K562 (cell line): ENCODE data around the gene TXLNB. TPM values are rescaled to one million over a fixed set of nuclear protein-coding genes. Genes with fewer than 3 reads are reported as not detected.
"Not testable (repeated sequence)": the region's sequence is repeated elsewhere in the genome, so short reads cannot be mapped to it uniquely, and the experiment has no call there.

Experiments
- ATAC-seq: fragments of 200-7000 bp; cut with Tn5 transposase; 3 replicates; pipeline ENCODE4 v1.9.1; 2020; ENCODE audit warnings: moderate library complexity
- BruUV-seq: library from RNA; stranded (reverse); fragments of 400-500 nt; replicated peaks from 2 replicates; lab custom pipeline; 2021; lab: Mats Ljungman, UMichigan
- CTCF ChIA-PET: fragments of 300-600 bp; formaldehyde crosslinking; extraction: SDS; loops from one replicate; lab custom pipeline; 2021; ENCODE audit warnings: low intra/inter-chr PET ratio; lab: Yijun Ruan, JAX
- POLR2A ChIA-PET: fragments of 300-600, 350-650 bp; sonication (Branson Sonifier 250); formaldehyde crosslinking; extraction: SDS; loops from one replicate; lab custom pipeline; 2021; ENCODE audit warnings: antibody characterized with exemption, inconsistent platforms; lab: Yijun Ruan, JAX
- DNase-seq, 4 experiments: peaks; one replicate each; pipeline versions ENCODE4 v3.0.0 to v3.0.0-alpha.2; 2011 to 2018; ENCODE audit warnings: low spot score in 3 of 4, mixed read lengths in 3 of 4; ENCODE audit errors: extremely low read depth in 1 of 4
- FAIRE-seq: peaks from 2 replicates; lab custom pipeline; 2011; peaks lifted over from hg19 to GRCh38; lab: Jason Lieb, UNC
- H2AFZ ChIP-seq: 2 replicates; pipeline ENCODE4 v1.6.0; 2011; ENCODE audit warnings: low read depth, low read length, control low read depth, inconsistent platforms
- H3K27ac ChIP-seq: fragments of 200-600 bp; 3 replicates; pipeline ENCODE4 v1.8.0; 2011; ENCODE audit warnings: low read depth, mild to moderate bottlenecking, control low read depth, inconsistent platforms, low read length, moderate library complexity, mixed read lengths; ENCODE audit errors: extremely low read depth
- H3K27me3 ChIP-seq, 2 experiments: fragments of 300-600 bp in 1 of 2; 2 replicates in 1 of 2; 3 replicates in 1 of 2; pipeline versions ENCODE4 v1.6.0 to v1.8.0; 2011; ENCODE audit warnings: inconsistent platforms in 2 of 2, low read length in 2 of 2, mild to moderate bottlenecking in 1 of 2, mixed read lengths in 1 of 2, moderate library complexity in 1 of 2; ENCODE audit not compliant: control insufficient read depth in 2 of 2, insufficient read depth in 2 of 2
- H3K36me3 ChIP-seq: fragments of 300-600 bp; 3 replicates; pipeline ENCODE4 v1.8.0; 2011; ENCODE audit warnings: mild to moderate bottlenecking, low read length, inconsistent platforms; ENCODE audit not compliant: control insufficient read depth, insufficient read depth
- H3K4me1 ChIP-seq, 2 experiments: fragments of 200-600 bp in 1 of 2; replicated peaks in 1 of 2; 2 replicates in 1 of 2; 3 replicates in 1 of 2; pipeline versions ENCODE4 v1.5.1 to v1.8.0; 2011; ENCODE audit warnings: inconsistent platforms in 2 of 2, low read length in 2 of 2, mild to moderate bottlenecking in 1 of 2, mixed read lengths in 1 of 2, moderate library complexity in 1 of 2; ENCODE audit not compliant: control insufficient read depth in 2 of 2, insufficient read depth in 2 of 2
- H3K4me2 ChIP-seq: 2 replicates; pipeline ENCODE4 v1.6.1; 2011; ENCODE audit warnings: low read length, control low read depth, inconsistent platforms, mixed read lengths; ENCODE audit not compliant: insufficient read depth
- H3K4me3 ChIP-seq: fragments of 200-600 bp; sonication (generic), shearing (Covaris generic); 2 replicates; pipeline ENCODE4 v1.5.1; 2016; ENCODE audit warnings: control low read depth, inconsistent platforms
- H3K79me2 ChIP-seq: fragments of 200-600 bp; 3 replicates; pipeline ENCODE4 v1.8.0; 2011; ENCODE audit warnings: low read length, inconsistent platforms; ENCODE audit not compliant: control insufficient read depth, insufficient read depth
- H3K9ac ChIP-seq, 2 experiments: 2 replicates each; pipeline versions ENCODE4 v1.6.0 to v1.6.1; 2011; ENCODE audit warnings: low read depth in 2 of 2, low read length in 2 of 2, control low read depth in 1 of 2, inconsistent platforms in 1 of 2, mild to moderate bottlenecking in 1 of 2, mixed read lengths in 1 of 2; ENCODE audit not compliant: insufficient read depth in 1 of 2
- H3K9me1 ChIP-seq: one replicate; pipeline ENCODE4 v1.6.0; 2011; ENCODE audit warnings: inconsistent platforms, mild to moderate bottlenecking, low read length, moderate library complexity; ENCODE audit not compliant: control insufficient read depth, insufficient read depth
- H3K9me3 ChIP-seq: replicated peaks from 2 replicates; pipeline ENCODE4 v1.5.1; 2011; ENCODE audit warnings: low read depth, low read length, inconsistent platforms; ENCODE audit not compliant: control insufficient read depth, insufficient read depth
- H4K20me1 ChIP-seq: replicated peaks from 2 replicates; pipeline ENCODE4 v1.6.1; 2011; ENCODE audit warnings: low read length, inconsistent platforms, mixed read lengths; ENCODE audit not compliant: control insufficient read depth, insufficient read depth
- FOXP1 ChIP-seq: sonication (generic); formaldehyde crosslinking; IDR thresholded peaks from 2 replicates; pipeline ENCODE4 v1.8.0; 2022; ENCODE audit warnings: mild to moderate bottlenecking, missing genetic modification reagents
- NR1H2 ChIP-seq: sonication (generic); formaldehyde crosslinking; IDR thresholded peaks from 2 replicates; pipeline ENCODE4 v1.4.0; 2020; ENCODE audit warnings: mild to moderate bottlenecking, missing genetic modification reagents
- PYGO2 ChIP-seq: fragments of 450-650 bp; IDR thresholded peaks from 2 replicates; pipeline ENCODE4 v1.6.1; 2016; ENCODE audit warnings: mild to moderate bottlenecking, missing genetic modification characterization, moderate library complexity, missing compliant biosample characterization
- RCOR1 ChIP-seq, 2 experiments: IDR thresholded peaks; 2 replicates each; pipeline ENCODE4 v1.6.1; 2012; ENCODE audit warnings: low read depth in 2 of 2, low read length in 2 of 2, borderline replicate concordance in 1 of 2, improper control_type of control experiment in 1 of 2
- SIRT6 ChIP-seq: IDR thresholded peaks from one replicate; pipeline ENCODE4 v1.6.1; 2012; ENCODE audit warnings: low read depth, mild to moderate bottlenecking, control low read depth, inconsistent platforms, low read length, moderate library complexity
- SOX6 ChIP-seq: fragments of 450-650 bp; IDR thresholded peaks from 2 replicates; pipeline ENCODE4 v1.6.1; 2014; ENCODE audit warnings: mild to moderate bottlenecking
- WHSC1 ChIP-seq: IDR thresholded peaks from one replicate; pipeline ENCODE4 v1.6.1; 2012; ENCODE audit warnings: low read length, control low read depth, inconsistent platforms
- ZNF764 ChIP-seq: fragments of 250-450 bp; sonication (Bioruptor Pico); IDR thresholded peaks from 2 replicates; pipeline ENCODE4 v1.4.0; 2020; ENCODE audit warnings: low read depth, mild to moderate bottlenecking, moderate library complexity
- WGBS: fragments of 100-300 bp; shearing (Covaris generic); methylation state at CpG from one replicate; pipeline ENCODE4 v1.1.6; 2016; ENCODE audit warnings: low coverage, mixed read lengths; ENCODE audit not compliant: insufficient coverage; ENCODE audit errors: missing lambda C conversion rate; 5-methylcytosine and 5-hydroxymethylcytosine counted together
- in situ Hi-C: fragments of 300-500 bp; cut with MboI; formaldehyde crosslinking; loops from 4 replicates; pipeline ENCODE4 v1.15.0; 2018; ENCODE audit warnings: inconsistent platforms, mixed read lengths
- intact Hi-C: fragments of 100-400 bp; cut with micrococcal nuclease; formaldehyde crosslinking; loops from 2 replicates; pipeline ENCODE4 v1.14.2; 2022
- polyA plus RNA-seq, 8 experiments: library from polyadenylated mRNA; depleted of rRNA in 4 of 8; stranded (reverse) in 5 of 8; unstranded in 3 of 8; fragments of >200 nt; fragmentation: Nextera tagmentation in 2 of 8; fragmentation: Illumina TruSeq in 1 of 8; extraction: Ambion mirVana in 2 of 8; extraction: Trizol in 1 of 8; gene quantifications; 2 replicates each; pipeline versions ENCODE4 v1.2.1 to v1.2.3, GENCODE V29; 2011 to 2014; ENCODE audit warnings: inconsistent platforms in 1 of 8, missing spikeins in 1 of 8
- total RNA-seq, 7 experiments: library from RNA; depleted of rRNA in 6 of 7; stranded (reverse); fragments of >200 nt in 6 of 7; fragmentation: Illumina TruSeq in 2 of 7; extraction: Trizol in 2 of 7; gene quantifications; 2 replicates each; pipeline versions ENCODE4 v1.2.1 to v1.2.3, GENCODE V29; 2011 to 2021; ENCODE audit warnings: low replicate concordance in 1 of 7
- TF ChIP-seq, protein P1 (sequence below): IDR thresholded peaks from 2 replicates; pipeline ENCODE4 v1.6.1; 2011; ENCODE audit warnings: borderline replicate concordance, low read depth, mild to moderate bottlenecking, moderate library complexity, low read length; ENCODE audit not compliant: insufficient read depth, poor library complexity, severe bottlenecking
- TF ChIP-seq, protein P2 (sequence below): fragments of 250-450 bp; sonication (Bioruptor Pico); IDR thresholded peaks from 2 replicates; pipeline ENCODE4 v1.8.0; 2022; ENCODE audit warnings: inconsistent platforms, mild to moderate bottlenecking, moderate library complexity, borderline replicate concordance

Gene TXLNB
- total and polyA plus RNA-seq, 9 of the 15 experiments (the other 6 are each of a cell fraction or from before 2014, with no cell fraction given): not detected

DNA sequence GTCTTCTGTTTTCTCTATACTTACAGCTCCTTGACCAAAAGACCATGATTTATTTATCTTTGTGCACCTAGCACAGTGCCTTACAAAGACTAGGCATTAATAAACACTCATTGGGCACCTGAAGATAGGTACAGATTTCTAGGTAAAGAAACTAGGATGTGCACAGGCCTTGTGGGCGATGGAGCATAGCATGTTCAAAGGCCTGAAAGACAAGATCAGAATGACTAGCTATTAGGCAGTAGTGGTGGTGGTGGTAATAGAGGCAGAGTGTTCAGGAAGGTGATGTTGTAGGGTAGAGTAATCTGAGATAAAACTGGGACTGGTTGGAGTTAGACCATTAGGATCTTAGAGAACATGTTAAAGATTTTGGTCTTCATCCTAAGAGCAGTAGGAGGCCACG, 3.9 kb downstream of the TXLNB start (continued):
- no peak for TF ChIP-seq ZNF764 (CRISPR knock-in tag)
- TF ChIP-seq, all 486 proteins: peak for 0

DNA sequence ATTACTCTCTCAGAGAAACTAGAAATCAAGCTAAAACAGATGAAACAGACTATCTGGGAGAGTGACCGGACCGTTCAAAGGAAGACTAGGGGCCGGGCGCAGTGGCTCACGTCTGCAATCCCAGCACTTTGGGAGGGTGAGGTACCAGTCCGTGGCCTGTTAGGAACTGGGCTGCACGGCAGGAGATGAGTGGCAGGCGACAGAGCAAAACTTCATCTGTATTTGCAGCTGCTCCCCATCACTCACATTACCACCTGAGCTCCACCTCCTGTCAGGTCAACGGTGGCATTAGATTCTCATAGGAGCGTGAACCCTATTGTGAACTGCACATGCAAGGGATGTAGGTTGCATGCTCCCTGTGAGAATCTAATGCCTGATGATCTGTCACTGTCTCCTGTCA, 5.4 kb downstream of the TXLNB start:
- H3K9me1 ChIP-seq, in situ Hi-C loops, H3K4me3 ChIP-seq, H3K4me1 ChIP-seq, intact Hi-C loops, CTCF ChIA-PET, DNase-seq, H3K36me3 ChIP-seq, H2AFZ ChIP-seq, ATAC-seq, H3K27ac ChIP-seq, H3K9me3 ChIP-seq, H3K4me2 ChIP-seq, BruUV-seq, H3K79me2 ChIP-seq, H4K20me1 ChIP-seq, FAIRE-seq, H3K9ac ChIP-seq: not testable (repeated sequence)
- 0% methylated on average over 8 of the region's 10 CpGs for WGBS
- H3K27me3 ChIP-seq: peaks cover 11 to 13% of the 10 kb centered on the region in 2 experiments; a peak in 4 of 5 replicates
- POLR2A ChIA-PET: interaction anchor here (0.6 to 0.7 kb wide), 2 partner anchors 50 to 614 kb away, joined by 3 to 4 read pairs; no protein-coding TSS in a partner anchor

DNA sequence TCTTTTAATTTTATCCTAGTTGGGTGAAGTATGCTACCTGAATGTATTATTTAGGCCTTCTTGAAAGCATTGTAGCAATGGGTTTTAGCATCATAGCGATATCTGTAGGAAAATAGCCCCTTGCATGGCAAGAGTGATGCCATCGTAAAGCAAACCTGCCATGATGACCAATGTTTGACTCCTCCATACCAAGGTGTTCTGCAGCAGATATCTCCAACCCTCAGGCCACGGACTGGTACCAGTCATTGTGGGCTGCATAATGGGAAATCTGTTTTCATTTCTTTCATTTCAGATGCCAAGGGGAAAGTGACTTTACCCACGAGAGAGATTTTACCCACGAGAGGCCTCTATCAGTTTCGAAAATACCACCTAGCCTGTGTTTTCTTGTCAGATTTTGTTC, 6.2 kb downstream of the TXLNB start:
- no peaks in the 10 kb centered on the region for H3K36me3 ChIP-seq
- no peaks in the 10 kb centered on the region for H4K20me1 ChIP-seq
- no peak overlapping the region for H2AFZ ChIP-seq
- no peaks in the 10 kb centered on the region for H3K9me1 ChIP-seq
- intact Hi-C loops (no loop called here), in situ Hi-C loops (no loop called here)
- no peaks in the 10 kb centered on the region for H3K4me1 ChIP-seq
- no peak for DNase-seq
- H3K79me2 ChIP-seq: no peaks in the 10 kb centered on the region
- H3K4me3 ChIP-seq: no peak overlapping the region
- H3K9me3 ChIP-seq: no peaks in the 10 kb centered on the region
- no peak overlapping the region for H3K27ac ChIP-seq
- peaks cover 10 to 13% of the 10 kb centered on the region in 2 experiments; a peak in 4 of 5 replicates for H3K27me3 ChIP-seq
- 0% methylated on average over 5 of the region's 6 CpGs for WGBS
- ATAC-seq: no peak
- H3K4me2 ChIP-seq: no peak overlapping the region
- CTCF ChIA-PET: no interaction called here
- POLR2A ChIA-PET: no interaction called here
- BruUV-seq: no TSS peak
- no peak overlapping the region for H3K9ac ChIP-seq
- no peak for FAIRE-seq
- TF ChIP-seq NR1H2 (CRISPR knock-in tag) (no peak), SIRT6 (no peak), RCOR1 (IDR thresholded peaks at IDR 0.05; ENCODE audit: borderline replicate concordance in 1 of 2, low read depth in 2 of 2, low read length in 2 of 2) (no peak), PYGO2 (tag) (no peak), FOXP1 (CRISPR knock-in tag) (no peak), WHSC1 (no peak), SOX6 (no peak)
- TF ChIP-seq, protein P1, sequence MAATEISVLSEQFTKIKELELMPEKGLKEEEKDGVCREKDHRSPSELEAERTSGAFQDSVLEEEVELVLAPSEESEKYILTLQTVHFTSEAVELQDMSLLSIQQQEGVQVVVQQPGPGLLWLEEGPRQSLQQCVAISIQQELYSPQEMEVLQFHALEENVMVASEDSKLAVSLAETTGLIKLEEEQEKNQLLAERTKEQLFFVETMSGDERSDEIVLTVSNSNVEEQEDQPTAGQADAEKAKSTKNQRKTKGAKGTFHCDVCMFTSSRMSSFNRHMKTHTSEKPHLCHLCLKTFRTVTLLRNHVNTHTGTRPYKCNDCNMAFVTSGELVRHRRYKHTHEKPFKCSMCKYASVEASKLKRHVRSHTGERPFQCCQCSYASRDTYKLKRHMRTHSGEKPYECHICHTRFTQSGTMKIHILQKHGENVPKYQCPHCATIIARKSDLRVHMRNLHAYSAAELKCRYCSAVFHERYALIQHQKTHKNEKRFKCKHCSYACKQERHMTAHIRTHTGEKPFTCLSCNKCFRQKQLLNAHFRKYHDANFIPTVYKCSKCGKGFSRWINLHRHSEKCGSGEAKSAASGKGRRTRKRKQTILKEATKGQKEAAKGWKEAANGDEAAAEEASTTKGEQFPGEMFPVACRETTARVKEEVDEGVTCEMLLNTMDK: no peak
- TF ChIP-seq, protein P2, sequence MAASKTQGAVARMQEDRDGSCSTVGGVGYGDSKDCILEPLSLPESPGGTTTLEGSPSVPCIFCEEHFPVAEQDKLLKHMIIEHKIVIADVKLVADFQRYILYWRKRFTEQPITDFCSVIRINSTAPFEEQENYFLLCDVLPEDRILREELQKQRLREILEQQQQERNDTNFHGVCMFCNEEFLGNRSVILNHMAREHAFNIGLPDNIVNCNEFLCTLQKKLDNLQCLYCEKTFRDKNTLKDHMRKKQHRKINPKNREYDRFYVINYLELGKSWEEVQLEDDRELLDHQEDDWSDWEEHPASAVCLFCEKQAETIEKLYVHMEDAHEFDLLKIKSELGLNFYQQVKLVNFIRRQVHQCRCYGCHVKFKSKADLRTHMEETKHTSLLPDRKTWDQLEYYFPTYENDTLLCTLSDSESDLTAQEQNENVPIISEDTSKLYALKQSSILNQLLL (CRISPR knock-in tag): no peak
